LoVo (cell line): ENCODE measurements around the gene ASTN2.
"Not testable (repeated sequence)": the region's sequence is repeated elsewhere in the genome, so short reads cannot be mapped to it uniquely, and the experiment has no call there.

Experiments
- DNase-seq: peaks from one replicate; pipeline ENCODE4 v3.0.0-alpha.2; 2016; ENCODE audit warnings: low spot score

The ASTN2 gene

DNA sequence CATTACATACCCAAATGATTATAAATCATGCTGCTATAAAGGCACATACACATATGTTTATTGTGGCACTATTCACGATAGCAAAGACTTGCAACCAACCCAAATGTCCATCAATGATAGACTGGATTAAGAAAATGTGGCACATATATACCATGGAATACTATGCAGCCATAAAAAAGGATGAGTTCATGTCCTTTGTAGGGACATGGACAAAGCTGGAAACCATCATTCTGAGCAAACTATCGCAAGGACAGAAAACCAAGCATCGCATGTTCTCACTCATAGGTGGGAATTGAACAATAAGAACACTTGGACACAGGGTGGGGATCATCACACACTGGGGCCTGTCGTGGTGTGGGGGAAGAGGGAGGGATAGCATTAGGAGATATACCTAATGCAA lies 960.3 kb downstream of the ASTN2 start:
- DNase-seq, result not testable (repeated sequence)

DNA sequence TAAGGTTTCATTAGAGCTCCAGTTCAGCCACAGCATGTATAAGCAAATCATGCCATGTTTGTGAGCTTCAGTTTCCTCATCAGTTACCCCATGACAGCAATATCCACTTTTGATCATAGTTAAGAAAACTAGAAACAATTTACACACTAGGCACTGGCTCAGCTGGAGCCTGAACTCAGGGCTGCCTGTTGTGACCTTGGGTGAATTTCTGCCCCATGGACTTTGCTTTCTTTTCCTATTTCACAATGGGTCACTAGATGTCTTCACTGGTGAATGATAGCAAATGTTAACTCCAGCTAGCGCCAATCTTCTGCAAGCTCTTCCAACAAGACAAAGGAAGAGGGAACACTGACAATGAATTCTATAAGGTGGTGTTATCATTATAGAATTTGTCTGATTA lies 961.1 kb downstream of the ASTN2 start:
- DNase-seq, result no peak

GRCh38 chr9:116452634-116453033 lies 962.2 kb downstream of the ASTN2 start:
- DNase-seq, result no peak

GRCh38 chr9:116452227-116452626 lies 962.6 kb downstream of the ASTN2 start:
- DNase-seq, result no peak

DNA sequence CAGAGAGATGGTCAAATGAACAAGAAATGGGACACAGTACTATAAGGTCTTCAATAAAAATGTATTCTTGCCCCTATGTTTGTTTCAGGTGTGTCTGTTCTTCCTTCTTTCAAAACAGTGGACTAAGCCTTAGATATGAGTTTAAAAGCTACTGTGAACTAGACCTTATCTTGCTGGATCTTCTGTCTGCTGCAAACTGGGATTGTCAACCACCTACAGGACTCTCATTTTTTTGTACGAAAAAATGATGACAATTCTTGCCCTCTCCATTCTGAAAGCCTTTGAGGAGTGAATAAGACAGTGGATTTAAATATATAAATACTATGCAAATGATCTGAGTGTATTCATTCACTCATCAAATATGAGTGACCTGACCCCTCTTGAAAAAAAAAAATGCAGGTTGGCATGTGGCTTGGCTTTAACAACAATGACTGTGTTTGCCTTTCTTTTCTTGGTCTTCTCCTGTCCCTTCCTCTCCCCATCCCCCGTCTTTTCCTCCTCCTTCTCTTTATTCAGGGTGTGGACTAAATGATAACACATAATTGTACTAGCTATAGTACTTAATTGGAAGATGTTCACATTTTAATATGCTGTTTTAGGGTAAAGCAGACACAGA lies 963.2 kb downstream of the ASTN2 start:
- DNase-seq, result no peak

DNA sequence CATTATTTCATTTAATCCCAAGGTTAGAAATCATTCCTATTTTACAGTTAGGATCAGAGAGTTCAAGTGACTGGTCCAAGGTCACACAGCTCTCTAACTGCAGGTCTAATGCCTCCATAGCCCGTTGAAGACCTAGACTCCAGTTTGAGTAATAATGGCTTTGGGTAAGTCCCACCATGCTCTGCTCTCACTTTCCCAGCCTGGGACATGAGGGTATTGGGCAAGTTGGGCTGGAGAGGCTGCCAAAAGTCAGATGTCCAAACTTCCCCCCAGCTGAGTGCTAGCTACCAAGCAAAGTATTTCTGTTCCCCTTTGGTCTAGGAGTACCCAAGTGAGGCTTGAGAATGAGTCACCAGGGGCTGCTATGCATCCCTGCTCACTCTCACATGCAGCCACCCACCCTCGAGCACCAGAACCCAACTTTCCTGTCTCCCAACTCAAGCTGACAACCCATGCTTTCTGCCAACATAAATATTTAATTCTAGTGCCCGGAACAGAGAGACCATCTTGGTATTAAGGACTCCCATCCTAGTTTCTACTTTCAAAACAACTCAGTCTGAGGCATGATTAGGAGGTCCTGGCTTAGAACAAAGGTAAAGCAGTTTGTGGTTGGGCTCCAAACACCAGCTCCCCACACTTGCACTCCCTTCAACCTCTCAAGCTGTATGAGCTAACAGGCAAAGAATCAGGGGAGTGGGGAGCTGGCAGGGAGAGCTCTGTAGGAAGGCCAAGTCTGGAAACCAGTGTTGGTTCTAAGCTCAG lies 964.3 kb downstream of the ASTN2 start:
- no peak for DNase-seq

DNA sequence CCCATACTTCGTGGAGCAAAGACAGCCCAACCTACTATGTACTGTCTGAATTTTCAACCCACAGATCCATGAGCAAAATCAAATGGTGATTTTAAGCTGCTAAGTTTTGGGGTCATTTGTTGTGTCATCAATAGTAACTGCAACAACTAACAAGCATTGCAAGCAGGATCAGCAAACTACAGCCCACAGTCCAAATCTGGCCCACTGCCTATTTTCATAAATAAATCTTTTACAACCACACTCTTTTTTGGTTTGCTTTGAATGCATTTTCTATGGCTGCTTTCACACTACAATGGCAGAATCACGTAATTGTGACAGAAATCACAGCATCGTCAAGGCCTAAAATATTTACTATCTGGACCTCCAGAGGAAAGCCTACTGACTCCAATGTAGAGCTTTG lies 964.9 kb downstream of the ASTN2 start:
- no peak for DNase-seq

- no peak for DNase-seq
Observed at GRCh38 chr9:116448431-116448830, 966.4 kb downstream of the ASTN2 start.

DNA sequence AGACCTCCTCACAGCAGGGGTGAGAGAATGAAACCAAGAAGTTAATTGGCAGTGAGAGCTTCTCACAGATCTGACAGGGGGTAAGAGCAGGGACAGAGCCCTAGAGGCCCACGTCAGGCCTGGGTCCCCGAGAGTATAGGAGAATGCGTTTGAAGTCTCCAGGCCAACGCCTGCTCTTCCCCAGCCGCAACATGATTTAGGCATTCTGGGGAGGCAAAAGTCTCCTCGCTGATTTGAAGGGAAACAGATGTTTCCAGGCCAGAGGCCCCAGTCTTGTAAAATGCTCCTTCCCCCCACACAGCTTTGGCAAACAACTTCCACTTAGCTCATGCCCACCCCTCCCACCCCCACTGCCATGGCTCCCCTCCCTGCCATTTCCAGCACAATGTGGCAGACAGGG lies 966.9 kb downstream of the ASTN2 start:
- DNase-seq, result no peak

DNA sequence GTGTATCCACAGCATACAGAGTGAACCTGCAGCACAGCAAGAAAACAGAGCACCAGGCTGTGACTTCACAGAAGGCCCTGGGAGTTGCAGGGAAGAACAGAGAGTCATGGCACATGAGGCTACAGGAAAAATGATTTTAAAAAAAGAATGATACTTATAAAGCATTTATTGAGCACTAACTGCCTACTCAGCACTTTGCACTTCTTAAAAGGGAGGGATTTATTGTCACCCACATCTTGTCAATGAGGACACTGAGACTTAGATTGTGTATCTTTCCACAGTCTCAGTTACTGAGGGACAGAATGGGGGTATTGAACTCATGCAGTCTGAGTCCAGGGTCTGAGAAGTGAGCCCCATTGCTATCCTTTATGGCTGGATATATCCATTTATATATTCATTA lies 972.3 kb downstream of the ASTN2 start:
- no peak for DNase-seq

- DNase-seq, result no peak
Observed at GRCh38 chr9:116437411-116438370, 977.2 kb downstream of the ASTN2 start.

- DNase-seq, result no peak
Observed at GRCh38 chr9:116436121-116436520, 978.7 kb downstream of the ASTN2 start.

DNA sequence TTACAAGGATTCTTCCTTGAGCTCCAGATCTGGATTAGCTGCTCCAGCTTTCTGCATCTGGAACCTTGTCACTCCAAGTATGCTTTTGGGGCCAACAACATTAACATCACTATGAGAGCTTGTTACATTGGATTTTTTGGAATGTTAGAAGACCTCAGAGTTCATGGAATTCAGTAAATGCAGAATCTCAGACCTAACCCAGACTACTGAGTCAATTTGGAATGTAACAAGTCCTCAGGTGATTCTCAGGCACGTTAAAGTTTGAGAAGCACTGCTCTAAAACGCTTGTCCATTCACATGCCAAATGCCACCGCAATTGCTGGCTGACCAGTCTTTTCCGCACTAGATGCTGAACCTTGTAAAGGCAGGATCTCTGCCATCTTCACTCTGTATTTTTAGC lies 979.2 kb downstream of the ASTN2 start:
- DNase-seq, result no peak

GRCh38 chr9:116434314-116434713 lies 980.5 kb downstream of the ASTN2 start:
- no peak for DNase-seq

DNA sequence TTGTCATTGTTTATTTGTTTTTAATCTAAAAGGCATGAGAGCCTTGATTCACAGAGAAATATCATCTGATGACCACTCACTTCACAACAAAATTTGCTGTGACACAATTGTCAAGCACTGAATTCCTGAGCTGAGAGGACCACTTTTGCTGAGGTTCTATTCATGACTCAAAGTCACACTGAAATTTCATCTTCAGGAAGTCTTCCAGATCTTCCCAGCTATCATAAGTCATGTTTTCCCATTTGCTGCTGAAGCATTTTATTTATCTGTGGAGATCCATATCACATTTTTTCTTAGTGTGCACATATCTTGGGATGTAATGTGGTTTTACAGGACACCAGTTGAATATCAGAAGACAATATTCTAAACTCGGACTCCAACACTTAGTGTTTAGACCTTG lies 982.8 kb downstream of the ASTN2 start:
- no peak for DNase-seq

DNA sequence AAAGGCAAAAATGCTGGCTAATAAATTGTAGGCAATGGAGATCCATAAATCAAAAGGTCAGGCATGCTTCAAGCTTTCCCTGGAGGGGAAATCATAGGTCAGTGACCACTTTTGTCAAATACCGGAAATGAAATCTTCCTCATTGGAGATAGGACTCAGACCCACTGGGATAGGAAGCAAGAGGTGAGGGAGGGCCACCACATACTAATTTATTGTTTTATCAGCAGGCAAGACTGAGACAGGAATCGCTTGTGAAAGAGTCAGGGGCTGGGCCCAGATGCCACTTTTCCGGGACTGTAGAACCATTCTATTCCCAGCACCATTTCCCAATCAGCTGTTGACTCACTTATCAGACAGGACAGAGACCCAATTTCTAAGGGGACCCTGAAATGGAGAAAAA lies 984.0 kb downstream of the ASTN2 start:
- no peak for DNase-seq

GRCh38 chr9:116425244-116425643 lies 989.6 kb downstream of the ASTN2 start:
- no peak for DNase-seq

DNA sequence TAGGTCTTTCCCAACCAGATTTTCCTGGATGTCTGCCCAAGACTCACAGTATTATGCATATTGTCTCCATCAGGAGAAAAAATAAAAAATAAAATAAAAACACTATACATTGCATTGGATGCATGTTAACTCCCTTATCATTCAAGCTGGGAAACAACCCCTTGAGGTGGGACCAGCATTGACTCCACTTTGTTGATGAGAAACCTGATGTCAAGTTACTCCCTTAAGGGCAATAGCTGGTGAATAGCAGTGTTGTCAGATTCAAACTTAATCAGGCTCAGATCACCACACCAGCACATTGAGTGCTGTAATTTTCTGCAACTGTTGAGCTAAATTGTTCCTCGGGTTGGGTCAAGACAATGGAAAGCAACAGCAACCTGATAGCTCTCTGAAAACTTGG lies 991.7 kb downstream of the ASTN2 start:
- DNase-seq, result no peak

DNA sequence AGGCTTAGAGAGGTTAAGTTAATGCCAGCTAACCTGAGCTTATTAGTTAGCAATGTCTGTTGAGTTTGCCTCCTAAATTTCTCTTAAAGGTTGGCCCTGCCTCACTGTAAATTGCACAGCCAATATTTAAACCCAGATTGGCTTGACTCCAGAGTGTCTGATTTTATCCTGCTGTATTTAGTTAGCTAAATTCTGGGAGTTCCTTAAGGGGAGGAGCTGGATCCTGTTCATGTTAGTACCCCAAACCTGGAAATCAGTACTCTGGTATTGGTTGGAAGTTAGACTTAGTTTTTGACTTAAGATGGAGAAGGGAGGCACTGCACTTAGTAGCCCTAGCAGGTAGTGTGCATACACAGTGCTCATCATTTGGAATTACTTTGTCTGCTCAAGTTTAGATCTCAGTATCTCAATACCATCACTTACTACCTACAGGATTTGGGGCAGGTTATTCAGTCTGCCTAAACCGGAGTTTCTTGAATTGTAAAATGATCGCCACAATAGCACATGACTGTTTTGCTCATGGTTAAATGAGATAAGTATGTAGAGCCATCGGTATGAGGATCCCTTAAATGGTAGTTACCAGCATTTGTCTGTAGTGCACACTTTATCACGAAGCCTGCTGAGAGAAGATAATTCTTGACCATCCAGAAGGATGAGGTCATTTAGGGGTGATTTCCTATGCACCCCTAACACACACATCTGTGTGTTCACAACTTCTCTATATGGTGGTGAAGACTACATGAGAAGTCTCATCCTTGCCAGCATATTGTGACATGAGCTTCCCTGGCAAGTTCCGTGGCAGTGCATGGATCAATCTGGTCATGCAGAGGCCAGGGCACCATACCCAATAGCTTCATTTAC lies 992.5 kb downstream of the ASTN2 start:
- DNase-seq, result no peak

DNA sequence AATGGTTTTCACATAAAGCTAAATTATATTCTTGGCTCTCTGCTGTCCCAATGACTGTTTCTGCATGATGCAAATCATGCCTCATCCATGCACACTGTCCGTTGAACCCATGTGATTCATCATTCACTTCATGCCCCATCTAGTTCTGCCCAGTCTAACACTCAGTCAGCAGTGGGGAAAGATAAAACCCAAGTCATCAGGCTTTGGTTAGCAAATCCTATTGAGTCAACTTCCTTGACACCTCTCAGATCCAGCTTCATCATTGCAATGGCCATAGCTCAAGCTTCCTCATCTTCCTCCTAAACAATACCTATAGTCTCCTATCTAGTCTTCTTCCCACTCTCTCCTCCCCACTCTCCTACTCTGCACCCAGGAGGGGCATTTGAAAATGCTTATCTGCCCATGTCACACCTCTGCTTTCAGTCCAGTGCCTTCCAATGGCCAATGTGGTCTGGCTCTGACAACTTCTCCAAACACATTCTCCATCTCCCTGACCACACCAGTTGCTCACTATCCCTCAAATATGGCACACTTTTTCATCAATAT lies 993.8 kb downstream of the ASTN2 start:
- no peak for DNase-seq

DNA sequence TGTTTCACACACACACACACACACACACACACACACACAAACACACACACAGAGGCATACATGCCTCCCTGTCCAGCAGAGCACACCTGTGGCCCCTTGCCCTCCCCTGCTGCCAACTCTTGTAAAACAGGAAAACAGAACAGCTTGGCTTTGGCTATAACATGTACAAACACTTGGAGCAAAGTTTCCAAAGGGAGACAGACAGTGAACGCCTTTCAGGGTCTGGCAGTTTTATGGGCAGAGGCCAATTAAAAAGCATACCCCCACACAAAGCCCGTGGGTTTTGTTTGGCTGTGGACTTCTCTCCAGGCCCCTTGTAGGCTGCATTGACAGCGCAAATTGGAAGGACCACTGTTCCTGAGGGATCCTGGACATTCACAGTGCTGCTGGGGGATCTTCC lies 995.7 kb downstream of the ASTN2 start:
- no peak for DNase-seq

DNA sequence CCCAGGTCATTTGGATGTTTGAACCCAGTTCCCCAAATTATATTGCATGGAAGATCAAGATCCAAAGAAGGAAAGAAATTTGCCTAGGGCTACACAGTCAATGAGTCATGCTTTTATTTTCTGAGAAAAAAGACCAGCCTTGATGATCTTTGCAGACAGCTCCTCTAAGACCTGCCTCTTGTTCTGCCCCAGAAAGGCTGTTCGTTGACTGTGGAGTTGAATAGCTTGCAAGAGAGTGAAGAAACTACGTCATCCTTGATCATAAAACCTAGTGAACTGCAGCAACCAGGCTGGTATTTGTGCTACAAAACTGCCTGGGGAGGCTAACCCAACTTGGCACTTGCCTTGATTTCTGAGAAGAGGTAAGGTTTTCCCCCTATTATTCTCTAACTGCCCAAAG lies 997.4 kb downstream of the ASTN2 start:
- no peak for DNase-seq
